Activated CD8-positive, alpha-beta T cell treated with anti-CD3 and anti-CD28 coated beads for 36 hours (primary cell): ENCODE results near the gene FITM1. TPM values are rescaled to one million over a fixed set of nuclear protein-coding genes. Genes with fewer than 3 reads are reported as not detected.

Source experiments
- ATAC-seq: fragments of 200-7000 bp; cut with Tn5 transposase; one replicate; pipeline ENCODE4 v1.10.0; 2021; ENCODE audit warnings: mild to moderate bottlenecking, moderate library complexity
- CTCF ChIA-PET: fragments of 350-600 bp; sonication (Branson Sonifier 250); formaldehyde crosslinking; loops from one replicate; lab custom pipeline; 2021; ENCODE audit warnings: antibody characterized with exemption; lab: Charles Lee
- POLR2A ChIA-PET: fragments of 350-600 bp; sonication (Branson Sonifier 250); formaldehyde crosslinking; loops from one replicate; lab custom pipeline; 2021; ENCODE audit warnings: antibody characterized with exemption; lab: Charles Lee
- DNase-seq: peaks from one replicate; pipeline ENCODE4 v3.0.0-alpha.2; 2020
- H3K27ac Mint-ChIP-seq: one replicate; pipeline ENCODE4 v1.8.0; 2021; ENCODE audit warnings: mild to moderate bottlenecking, mixed read lengths
- H3K27me3 Mint-ChIP-seq: one replicate; pipeline ENCODE4 v1.8.0; 2021; ENCODE audit warnings: mixed read lengths
- H3K36me3 Mint-ChIP-seq: one replicate; pipeline ENCODE4 v1.8.0; 2021; ENCODE audit warnings: low read depth, mixed read lengths
- H3K4me1 Mint-ChIP-seq: one replicate; pipeline ENCODE4 v1.8.0; 2021; ENCODE audit warnings: low read depth, mixed read lengths
- H3K4me3 Mint-ChIP-seq: one replicate; pipeline ENCODE4 v1.8.0; 2021; ENCODE audit warnings: mild to moderate bottlenecking, moderate library complexity, mixed read lengths
- H3K9me3 Mint-ChIP-seq: one replicate; pipeline ENCODE4 v1.8.0; 2021; ENCODE audit warnings: mixed read lengths
- intact Hi-C: fragments of 100-400 bp; cut with micrococcal nuclease; formaldehyde crosslinking; loops from one replicate; pipeline ENCODE4 v1.10.0; 2022
- total RNA-seq, 2 experiments: library from RNA; stranded (reverse); gene quantifications; one replicate each; pipeline ENCODE4 v1.2.3, GENCODE V29; 2021
- TF ChIP-seq, protein P1 (sequence below): fragments of 200-600 bp; IDR thresholded peaks from one replicate; pipeline ENCODE4 v1.8.0; 2022; ENCODE audit warnings: antibody characterized with exemption, mild to moderate bottlenecking

The FITM1 gene
- total RNA-seq, 2 experiments from 2014 or later, result 0.56 to 0.69 TPM

DNA sequence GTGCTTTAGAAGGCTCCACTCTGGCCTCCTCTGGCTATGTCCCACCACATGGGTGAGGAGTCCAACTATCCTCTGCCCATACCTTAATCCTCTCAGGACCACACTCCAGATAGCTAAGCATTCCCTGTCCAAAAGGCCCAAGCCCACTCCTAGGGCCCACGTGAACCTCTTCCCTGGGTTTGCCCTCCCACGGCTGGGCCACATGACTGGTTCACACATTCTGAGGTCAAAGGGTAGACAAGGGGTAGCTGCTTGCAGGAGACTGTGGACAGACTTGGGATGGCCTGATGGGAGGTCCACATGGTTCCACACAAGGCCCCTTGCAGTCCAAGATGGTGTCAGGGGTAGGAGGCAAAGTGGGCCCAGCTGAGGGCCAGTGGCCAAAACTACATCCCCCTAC is 42.4 kb upstream of the FITM1 start:
- no peak overlapping the region for H3K4me3 Mint-ChIP-seq
- ChIA-PET CTCF (interaction anchor here (1.2 to 11.2 kb wide), 2 partner anchors 27 to 29 kb away, joined by 3 to 345 read pairs; partner anchors contain the start of genes DCAF11 and NRL), POLR2A (no interaction called here)
- no peaks in the 10 kb centered on the region for H3K9me3 Mint-ChIP-seq
- TF ChIP-seq, protein P1, sequence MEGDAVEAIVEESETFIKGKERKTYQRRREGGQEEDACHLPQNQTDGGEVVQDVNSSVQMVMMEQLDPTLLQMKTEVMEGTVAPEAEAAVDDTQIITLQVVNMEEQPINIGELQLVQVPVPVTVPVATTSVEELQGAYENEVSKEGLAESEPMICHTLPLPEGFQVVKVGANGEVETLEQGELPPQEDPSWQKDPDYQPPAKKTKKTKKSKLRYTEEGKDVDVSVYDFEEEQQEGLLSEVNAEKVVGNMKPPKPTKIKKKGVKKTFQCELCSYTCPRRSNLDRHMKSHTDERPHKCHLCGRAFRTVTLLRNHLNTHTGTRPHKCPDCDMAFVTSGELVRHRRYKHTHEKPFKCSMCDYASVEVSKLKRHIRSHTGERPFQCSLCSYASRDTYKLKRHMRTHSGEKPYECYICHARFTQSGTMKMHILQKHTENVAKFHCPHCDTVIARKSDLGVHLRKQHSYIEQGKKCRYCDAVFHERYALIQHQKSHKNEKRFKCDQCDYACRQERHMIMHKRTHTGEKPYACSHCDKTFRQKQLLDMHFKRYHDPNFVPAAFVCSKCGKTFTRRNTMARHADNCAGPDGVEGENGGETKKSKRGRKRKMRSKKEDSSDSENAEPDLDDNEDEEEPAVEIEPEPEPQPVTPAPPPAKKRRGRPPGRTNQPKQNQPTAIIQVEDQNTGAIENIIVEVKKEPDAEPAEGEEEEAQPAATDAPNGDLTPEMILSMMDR, result no peak
- H3K36me3 Mint-ChIP-seq, result no peaks in the 10 kb centered on the region
- intact Hi-C loops, result no loop called here
- no peak overlapping the region for H3K27ac Mint-ChIP-seq
- no peak for ATAC-seq
- H3K4me1 Mint-ChIP-seq, result peaks cover 6% of the 10 kb centered on the region
- DNase-seq, result no peak
- H3K27me3 Mint-ChIP-seq, result no peaks in the 10 kb centered on the region

DNA sequence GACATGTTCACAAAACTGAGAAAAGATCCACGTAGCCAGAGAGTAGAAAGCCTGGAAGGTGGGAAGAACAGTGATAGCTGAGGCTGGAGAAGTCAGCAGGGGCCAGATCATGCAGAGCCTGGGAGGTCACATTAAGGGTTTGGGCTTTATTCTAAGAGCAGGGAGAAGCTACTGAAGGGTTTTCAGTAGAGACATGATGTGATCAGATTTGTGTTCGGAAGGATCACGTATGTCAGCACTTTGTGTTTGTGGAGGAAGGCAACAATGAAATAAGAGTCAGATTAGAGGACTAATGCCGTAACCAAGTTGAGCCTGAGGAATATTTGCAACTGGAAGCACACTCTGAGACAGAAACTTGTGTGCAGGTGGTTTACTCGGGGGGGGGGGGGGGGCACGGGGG is 40.6 kb upstream of the FITM1 start:
- peaks cover 2% of the 10 kb centered on the region for H3K36me3 Mint-ChIP-seq
- TF ChIP-seq, protein P1, result no peak
- H3K4me3 Mint-ChIP-seq, result no peak overlapping the region
- no peaks in the 10 kb centered on the region for H3K27me3 Mint-ChIP-seq
- peaks cover 12% of the 10 kb centered on the region for H3K4me1 Mint-ChIP-seq
- no peak overlapping the region for H3K27ac Mint-ChIP-seq
- POLR2A ChIA-PET, result interaction anchor here (0.7 to 9.0 kb wide), 7 partner anchors 8 to 73 kb away, joined by 3 to 57 read pairs (median 4); no protein-coding TSS in a partner anchor
- ATAC-seq (no peak), DNase-seq (no peak)
- CTCF ChIA-PET, result interaction anchor here (0.7 to 11.2 kb wide), 22 partner anchors 9 to 202 kb away, joined by 3 to 345 read pairs (median 6); partner anchors contain the start of genes CARMIL3, CPNE6, DCAF11 and FITM1
- H3K9me3 Mint-ChIP-seq, result no peaks in the 10 kb centered on the region
- intact Hi-C loops, result loop anchor here (1.0 to 5.0 kb wide), 2 partner anchors 32 to 78 kb away; no protein-coding TSS in a partner anchor

DNA sequence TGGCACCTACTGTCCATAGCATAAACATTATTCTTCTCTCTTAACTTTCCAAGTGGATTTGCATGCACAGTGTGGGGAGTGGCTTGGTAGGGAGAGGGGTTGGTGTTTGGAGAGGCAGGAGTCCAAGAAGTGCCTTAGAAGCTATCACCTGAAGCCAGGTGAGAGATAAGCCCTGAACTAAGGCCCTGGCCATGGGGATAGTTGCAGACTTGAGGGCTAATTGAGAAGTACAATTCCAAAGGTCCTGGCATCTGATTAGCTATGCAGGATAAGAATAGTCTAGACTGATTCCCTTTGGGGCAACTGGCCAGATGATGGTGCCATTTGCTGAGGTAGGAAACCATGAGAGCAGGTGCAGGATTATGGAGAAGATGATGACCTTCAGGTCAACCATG is 38.4 kb upstream of the FITM1 start:
- TF ChIP-seq, protein P1, result no peak
- H3K4me3 Mint-ChIP-seq, result no peak overlapping the region
- peak overlapping the region; percentile 9 for H3K27ac Mint-ChIP-seq
- peaks cover 24% of the 10 kb centered on the region for H3K4me1 Mint-ChIP-seq
- intact Hi-C loops, result loop anchor here (5.0 kb wide), 1 partner anchor 80 kb away; no protein-coding TSS in a partner anchor
- POLR2A ChIA-PET, result interaction anchor here (3.3 to 9.0 kb wide), 5 partner anchors 10 to 69 kb away, joined by 25 to 80 read pairs (median 44); partner anchors contain the start of genes DCAF11, IRF9 and NRL
- ATAC-seq, result no peak
- CTCF ChIA-PET, result interaction anchor here (0.8 to 11.2 kb wide), 12 partner anchors 12 to 340 kb away, joined by 3 to 345 read pairs (median 18); partner anchors contain the start of genes CARMIL3, CPNE6, DCAF11 and IRF9
- H3K9me3 Mint-ChIP-seq, result no peaks in the 10 kb centered on the region
- no peak for DNase-seq
- H3K27me3 Mint-ChIP-seq, result no peaks in the 10 kb centered on the region
- H3K36me3 Mint-ChIP-seq, result peaks cover 21% of the 10 kb centered on the region

- CTCF ChIA-PET, result interaction anchor here (0.8 to 11.2 kb wide), 9 partner anchors 12 to 339 kb away, joined by 3 to 345 read pairs (median 31); partner anchors contain the start of genes CARMIL3, CPNE6, DCAF11 and IRF9
- no peak for ATAC-seq
- TF ChIP-seq, protein P1, result no peak
- Mint-ChIP-seq H3K36me3 (peaks cover 21% of the 10 kb centered on the region), H3K4me3 (peak overlapping the region; percentile 93), H3K4me1 (peaks cover 24% of the 10 kb centered on the region), H3K27me3 (no peaks in the 10 kb centered on the region), H3K27ac (peak overlapping the region; percentile 95), H3K9me3 (no peaks in the 10 kb centered on the region)
- DNase-seq, result no peak
- POLR2A ChIA-PET, result interaction anchor here (0.7 to 9.0 kb wide), 8 partner anchors 10 to 68 kb away, joined by 3 to 80 read pairs (median 25); partner anchors contain the start of genes DCAF11, IRF9, NRL and PSME1
- intact Hi-C loops, result loop anchor here (5.0 kb wide), 1 partner anchor 80 kb away; no protein-coding TSS in a partner anchor
Observed at GRCh38 chr14:24092505-24093206, 37.8 kb upstream of the FITM1 start.
